CD4-positive, alpha-beta T cell (primary cell): ENCODE results near the gene XPA. TPM values are rescaled to one million over a fixed set of nuclear protein-coding genes. Genes with fewer than 3 reads are reported as not detected.

ENCODE experiments used
- ATAC-seq: fragments of 200-7000 bp; cut with Tn5 transposase; one replicate; pipeline ENCODE4 v1.10.0; 2022; ENCODE audit warnings: mild to moderate bottlenecking; ENCODE audit not compliant: poor library complexity
- CTCF ChIA-PET: fragments of 350-600 bp; sonication (Branson Sonifier 250); formaldehyde crosslinking; loops from one replicate; lab custom pipeline; 2021; ENCODE audit warnings: antibody characterized with exemption, inconsistent platforms; lab: Charles Lee
- POLR2A ChIA-PET: fragments of 350-600 bp; sonication (Branson Sonifier 250); formaldehyde crosslinking; loops from one replicate; lab custom pipeline; 2021; ENCODE audit warnings: antibody characterized with exemption, inconsistent platforms; lab: Charles Lee
- DNase-seq, 14 experiments: peaks; one replicate each; pipeline ENCODE4 v3.0.0-alpha.2; 2013 to 2020; ENCODE audit warnings: mixed read lengths in 2 of 14
- H3K27ac ChIP-seq, 2 donors: one replicate each; pipeline versions ENCODE4 v1.5.1 to v1.7.0; 2013; ENCODE audit warnings: low read length in 2 of 2, low read depth in 1 of 2, mild to moderate bottlenecking in 1 of 2
- H3K27me3 ChIP-seq, 2 experiments: 1 replicate in 1 of 2; 2 replicates in 1 of 2; pipeline versions ENCODE4 v1.6.1 to v1.7.0; 2013; ENCODE audit warnings: low read length in 2 of 2, control low read depth in 1 of 2, mild to moderate bottlenecking in 1 of 2, moderate library complexity in 1 of 2; ENCODE audit not compliant: insufficient read depth in 2 of 2, control insufficient read depth in 1 of 2
- H3K36me3 ChIP-seq: one replicate; pipeline ENCODE4 v1.6.1; 2013; ENCODE audit warnings: low read length, control low read depth; ENCODE audit not compliant: insufficient read depth
- H3K4me1 ChIP-seq: one replicate; pipeline ENCODE4 v1.6.1; 2013; ENCODE audit warnings: low read length, control low read depth; ENCODE audit not compliant: insufficient read depth
- H3K4me3 ChIP-seq: one replicate; pipeline ENCODE4 v1.5.1; 2013; ENCODE audit warnings: mild to moderate bottlenecking, low read length, moderate library complexity
- H3K9me3 ChIP-seq, 2 experiments: 1 replicate in 1 of 2; 2 replicates in 1 of 2; pipeline versions ENCODE4 v1.6.1 to v1.7.0; 2013; ENCODE audit warnings: low read length in 2 of 2, mild to moderate bottlenecking in 2 of 2, control low read depth in 1 of 2, moderate library complexity in 1 of 2; ENCODE audit not compliant: control insufficient read depth in 1 of 2, insufficient read depth in 1 of 2
- H3K27ac Mint-ChIP-seq: one replicate; pipeline ENCODE4 v1.8.0; 2020; ENCODE audit warnings: mixed read lengths
- H3K27me3 Mint-ChIP-seq: one replicate; pipeline ENCODE4 v1.8.0; 2021; ENCODE audit warnings: mixed read lengths
- H3K36me3 Mint-ChIP-seq: one replicate; pipeline ENCODE4 v1.8.0; 2021; ENCODE audit warnings: low read depth, mixed read lengths
- H3K4me1 Mint-ChIP-seq: one replicate; pipeline ENCODE4 v1.8.0; 2021; ENCODE audit warnings: low read depth, mixed read lengths
- H3K4me3 Mint-ChIP-seq: one replicate; pipeline ENCODE4 v1.8.0; 2020; ENCODE audit warnings: mild to moderate bottlenecking, mixed read lengths
- H3K9me3 Mint-ChIP-seq: one replicate; pipeline ENCODE4 v1.8.0; 2020; ENCODE audit warnings: mixed read lengths
- intact Hi-C, 2 experiments: fragments of 100-400 bp; cut with DNase I in 1 of 2; cut with micrococcal nuclease in 1 of 2; formaldehyde crosslinking; loops; one replicate each; pipeline versions ENCODE4 v1.15.1 to v1.9.0; 2023 to 2025; cut with DNase I, micrococcal nuclease
- total RNA-seq, 174 experiments: library from RNA in 2 of 174; stranded (reverse) in 2 of 174; gene quantifications; one replicate each; pipeline ENCODE4 v1.2.3 and lab custom pipeline; 2021 to 2026
- TF ChIP-seq, protein P1 (sequence below): fragments of 200-600 bp; IDR thresholded peaks from one replicate; pipeline ENCODE4 v1.8.0; 2022; ENCODE audit warnings: antibody characterized with exemption, mild to moderate bottlenecking

Gene XPA
- total RNA-seq, 2 experiments from 2014 or later, result 20.2 to 23.3 TPM

DNA sequence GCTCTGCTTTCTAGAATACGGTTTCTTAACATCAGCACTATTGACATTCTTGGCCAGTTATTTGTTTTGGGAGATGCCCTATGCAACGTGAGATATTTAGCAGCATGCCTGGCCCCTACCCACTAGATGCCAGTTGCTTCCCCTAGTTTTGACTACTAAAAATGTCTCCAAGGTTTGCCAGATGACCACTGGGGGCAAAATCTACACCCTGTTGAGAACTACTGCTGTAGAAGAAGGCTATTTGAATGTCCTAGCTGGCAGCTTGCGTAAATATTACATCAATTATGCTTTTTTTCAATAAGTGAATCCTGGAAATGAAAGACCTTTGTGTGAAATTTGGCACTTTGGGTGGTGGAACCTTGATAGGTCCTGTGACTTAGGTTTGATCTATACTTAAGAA, 58.5 kb downstream of the XPA start:
- peak in 1 of 14 experiments; percentile 10 for DNase-seq
- Histone ChIP-seq H3K27ac (no peak overlapping the region), H3K4me3 (no peak overlapping the region), H3K36me3 (peaks cover 35% of the 10 kb centered on the region), H3K27me3 (no peaks in the 10 kb centered on the region), H3K9me3 (no peaks in the 10 kb centered on the region), H3K4me1 (peaks cover 20% of the 10 kb centered on the region)
- intact Hi-C loops, result loop anchor here (10.0 kb wide), 2 partner anchors 266 to 1166 kb away; partner anchors contain the start of gene GALNT12 (in 1 of the 2)
- no peak overlapping the region for H3K4me3 Mint-ChIP-seq
- no peak overlapping the region for H3K27ac Mint-ChIP-seq
- H3K27me3 Mint-ChIP-seq, result no peaks in the 10 kb centered on the region
- no peaks in the 10 kb centered on the region for H3K9me3 Mint-ChIP-seq
- CTCF ChIA-PET, result no interaction called here
- H3K36me3 Mint-ChIP-seq, result peaks cover 51% of the 10 kb centered on the region
- TF ChIP-seq, protein P1, sequence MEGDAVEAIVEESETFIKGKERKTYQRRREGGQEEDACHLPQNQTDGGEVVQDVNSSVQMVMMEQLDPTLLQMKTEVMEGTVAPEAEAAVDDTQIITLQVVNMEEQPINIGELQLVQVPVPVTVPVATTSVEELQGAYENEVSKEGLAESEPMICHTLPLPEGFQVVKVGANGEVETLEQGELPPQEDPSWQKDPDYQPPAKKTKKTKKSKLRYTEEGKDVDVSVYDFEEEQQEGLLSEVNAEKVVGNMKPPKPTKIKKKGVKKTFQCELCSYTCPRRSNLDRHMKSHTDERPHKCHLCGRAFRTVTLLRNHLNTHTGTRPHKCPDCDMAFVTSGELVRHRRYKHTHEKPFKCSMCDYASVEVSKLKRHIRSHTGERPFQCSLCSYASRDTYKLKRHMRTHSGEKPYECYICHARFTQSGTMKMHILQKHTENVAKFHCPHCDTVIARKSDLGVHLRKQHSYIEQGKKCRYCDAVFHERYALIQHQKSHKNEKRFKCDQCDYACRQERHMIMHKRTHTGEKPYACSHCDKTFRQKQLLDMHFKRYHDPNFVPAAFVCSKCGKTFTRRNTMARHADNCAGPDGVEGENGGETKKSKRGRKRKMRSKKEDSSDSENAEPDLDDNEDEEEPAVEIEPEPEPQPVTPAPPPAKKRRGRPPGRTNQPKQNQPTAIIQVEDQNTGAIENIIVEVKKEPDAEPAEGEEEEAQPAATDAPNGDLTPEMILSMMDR, result no peak
- peaks cover 71% of the 10 kb centered on the region for H3K4me1 Mint-ChIP-seq
- ATAC-seq, result no peak
- POLR2A ChIA-PET, result interaction anchor here (1.1 kb wide), 1 partner anchor 9 kb away, joined by 3 read pairs; no protein-coding TSS in a partner anchor

DNA sequence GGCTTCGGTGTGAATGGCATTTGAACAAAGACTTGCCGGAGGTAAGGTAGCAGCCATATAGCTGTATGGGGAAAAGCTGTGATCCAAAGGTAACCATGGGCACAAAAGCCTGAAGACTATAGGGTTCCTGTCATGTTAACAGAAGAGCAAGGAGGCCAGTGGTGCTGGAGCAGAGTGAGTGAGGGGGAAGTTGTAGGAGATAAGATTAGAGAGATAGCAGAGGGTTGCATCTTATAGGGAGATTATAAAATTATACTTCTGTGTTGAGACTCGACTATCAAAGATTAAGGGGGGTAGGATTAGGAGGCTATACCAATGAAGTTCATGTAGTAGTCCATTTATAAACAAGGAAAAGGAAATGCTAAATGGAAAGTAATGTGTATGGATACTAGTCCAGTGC, 60.2 kb downstream of the XPA start:
- H3K36me3 ChIP-seq, result peaks cover 18% of the 10 kb centered on the region
- Mint-ChIP-seq H3K9me3 (no peaks in the 10 kb centered on the region), H3K4me3 (peak overlapping the region; percentile 54), H3K27ac (peak overlapping the region; percentile 19), H3K4me1 (peaks cover 82% of the 10 kb centered on the region), H3K36me3 (peaks cover 47% of the 10 kb centered on the region), H3K27me3 (no peaks in the 10 kb centered on the region)
- POLR2A ChIA-PET, result no interaction called here
- peaks cover 30% of the 10 kb centered on the region for H3K4me1 ChIP-seq
- no peak overlapping the region for H3K27ac ChIP-seq
- TF ChIP-seq, protein P1, result no peak
- intact Hi-C loops, result loop anchor here (10.0 kb wide), 2 partner anchors 268 to 1168 kb away; partner anchors contain the start of gene GALNT12 (in 1 of the 2)
- no peak overlapping the region for H3K4me3 ChIP-seq
- CTCF ChIA-PET, result interaction anchor here (1.2 kb wide), 1 partner anchor 22 kb away, joined by 3 read pairs; no protein-coding TSS in a partner anchor
- H3K9me3 ChIP-seq, result no peaks in the 10 kb centered on the region
- H3K27me3 ChIP-seq, result no peaks in the 10 kb centered on the region
- no peak for DNase-seq
- ATAC-seq, result no peak

DNA sequence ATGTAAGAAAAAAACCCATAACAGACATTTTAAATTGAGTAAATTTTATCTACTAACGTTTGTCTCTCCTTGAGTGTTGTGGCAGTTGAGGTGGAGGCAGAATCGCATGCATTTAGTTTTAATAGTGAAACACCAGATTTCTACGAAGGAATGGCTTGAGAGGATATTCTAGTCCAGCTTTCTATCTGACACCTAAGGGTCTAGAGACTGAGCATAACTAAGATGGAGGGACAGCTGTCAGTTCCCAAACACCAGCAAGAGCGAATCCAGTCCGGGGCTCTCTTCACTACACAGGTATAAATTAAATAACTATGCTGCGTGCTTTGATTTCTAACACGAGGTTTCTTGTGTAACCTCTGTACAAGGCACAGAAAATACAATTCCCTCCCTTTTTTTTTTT, 62.1 kb downstream of the XPA start:
- Mint-ChIP-seq H3K36me3 (peaks cover 30% of the 10 kb centered on the region), H3K27me3 (no peaks in the 10 kb centered on the region), H3K4me1 (peaks cover 78% of the 10 kb centered on the region), H3K9me3 (no peaks in the 10 kb centered on the region), H3K4me3 (peak overlapping the region; percentile 97), H3K27ac (peak overlapping the region; percentile 99)
- ChIA-PET CTCF (no interaction called here), POLR2A (interaction anchor here (0.7 kb wide), 1 partner anchor 8 kb away, joined by 3 read pairs; no protein-coding TSS in a partner anchor)
- intact Hi-C loops, result loop anchor here (10.0 kb wide), 2 partner anchors 270 to 1170 kb away; partner anchors contain the start of gene GALNT12 (in 1 of the 2)
- no peak for ATAC-seq
- Histone ChIP-seq H3K27me3 (no peaks in the 10 kb centered on the region), H3K4me1 (peaks cover 37% of the 10 kb centered on the region), H3K36me3 (peaks cover 6% of the 10 kb centered on the region), H3K27ac (no peak overlapping the region), H3K4me3 (peak overlapping the region; percentile 72), H3K9me3 (no peaks in the 10 kb centered on the region)
- DNase-seq, result no peak
- TF ChIP-seq, protein P1, result no peak
